GM12872 (cell line): Measurements from ENCODE around the gene ZNF25.

Experiments
- CTCF ChIP-seq: IDR thresholded peaks from 3 replicates; pipeline ENCODE4 v1.5.1; 2011; ENCODE audit warnings: low read depth, mild to moderate bottlenecking, low read length, moderate library complexity; ENCODE audit not compliant: insufficient read depth

The ZNF25 gene

GRCh38 chr10:38003026-38003425, 26.6 kb upstream of the ZNF25 start:
- TF ChIP-seq CTCF: no peak

- no peak for TF ChIP-seq CTCF
Observed at GRCh38 chr10:37992083-37992482, 15.6 kb upstream of the ZNF25 start.

DNA sequence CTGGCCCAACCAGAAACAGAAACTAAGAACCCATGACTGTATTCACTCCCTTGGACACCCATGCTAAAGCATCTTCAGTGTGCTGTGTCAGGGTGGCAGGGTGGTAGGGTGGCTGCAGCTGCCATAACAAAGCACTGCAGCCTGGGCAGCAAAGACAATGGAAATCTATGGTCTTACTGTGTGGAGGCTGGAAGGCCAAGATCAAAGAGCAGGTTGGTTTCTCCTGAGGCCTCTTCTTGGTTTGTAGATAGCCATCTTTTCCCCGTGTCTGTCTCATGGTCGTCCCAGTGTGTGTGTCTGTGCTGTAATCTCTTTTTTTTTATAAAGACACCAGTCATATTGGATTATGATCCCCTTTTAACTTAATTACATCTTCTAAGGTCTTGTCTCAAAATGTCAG, 15.2 kb upstream of the ZNF25 start:
- no peak for TF ChIP-seq CTCF

GRCh38 chr10:37976880-37977203, 395 bp upstream of the ZNF25 start:
- no peak for TF ChIP-seq CTCF

DNA sequence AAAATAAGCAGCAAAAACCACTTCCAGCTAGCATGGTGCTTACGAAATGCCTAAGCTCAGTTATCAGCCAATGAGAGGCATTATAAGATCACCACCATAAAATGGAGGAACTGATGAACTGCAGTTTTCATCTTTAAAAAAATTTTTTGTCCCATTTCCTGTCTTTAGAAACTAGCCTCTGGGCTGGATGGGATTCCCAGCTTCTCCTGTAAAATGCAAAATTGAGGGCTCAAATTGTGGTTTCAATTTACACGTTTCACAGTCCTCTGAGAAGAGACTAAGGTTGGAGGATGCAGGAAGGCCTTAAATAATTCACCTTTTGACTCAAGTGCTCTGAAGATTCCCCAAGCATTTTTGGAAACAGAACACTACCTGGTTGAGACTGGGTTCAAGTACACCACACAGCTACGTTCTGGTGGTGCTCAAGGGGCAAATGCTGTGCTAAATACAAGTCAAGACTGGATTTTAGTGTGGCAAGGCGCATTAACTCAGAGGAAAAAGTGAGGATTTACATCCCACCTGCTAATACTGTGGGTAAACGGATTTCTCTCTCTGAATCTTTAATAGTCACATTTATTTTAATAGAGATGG, 951 bp downstream of the ZNF25 start:
- TF ChIP-seq CTCF: no peak

- no peak for TF ChIP-seq CTCF
Observed at GRCh38 chr10:37972396-37972795, 4.1 kb downstream of the ZNF25 start.

DNA sequence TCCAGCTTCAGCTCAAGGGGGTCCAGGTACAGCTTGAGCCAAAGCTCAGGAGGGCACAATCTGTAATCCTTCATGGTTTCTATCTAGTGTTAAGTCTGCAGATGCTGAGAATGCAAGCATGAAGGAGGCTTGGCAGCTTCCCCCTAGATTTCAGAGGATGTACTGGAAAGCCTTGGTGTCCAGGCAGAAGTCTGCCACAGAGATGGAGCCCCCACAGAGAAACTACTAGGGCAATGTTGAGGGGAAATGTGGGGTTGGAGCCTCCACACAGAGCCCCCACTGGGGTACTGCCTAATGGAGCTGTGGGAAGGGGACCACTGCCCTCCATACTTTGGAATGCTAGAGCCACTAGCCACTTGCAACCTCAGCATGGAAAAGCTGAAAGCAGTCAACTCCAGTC, 11.4 kb downstream of the ZNF25 start:
- no peak for TF ChIP-seq CTCF
